GM23338 (cell line): ENCODE data around the gene ENTR1. TPM values are rescaled to one million over a fixed set of nuclear protein-coding genes. Genes with fewer than 3 reads are reported as not detected.
"Not testable (repeated sequence)": the region's sequence is repeated elsewhere in the genome, so short reads cannot be mapped to it uniquely, and the experiment has no call there.

Source experiments
- ATAC-seq: fragments of 200-7000 bp; cut with Tn5 transposase; 3 replicates; pipeline ENCODE4 v1.9.1; 2020
- DNase-seq: peaks from one replicate; pipeline ENCODE4 v3.0.0-alpha.2; 2015; ENCODE audit warnings: low spot score
- H2AFZ ChIP-seq: fragments of 200-600 bp; sonication (generic); 2 replicates; pipeline ENCODE4 v1.8.0; 2016; ENCODE audit warnings: antibody characterized with exemption, mild to moderate bottlenecking, moderate library complexity
- H3F3A ChIP-seq: fragments of 200-600 bp; sonication (generic); replicated peaks from 2 replicates; pipeline ENCODE4 v1.8.0; 2017; ENCODE audit warnings: antibody characterized with exemption, mixed run types, low read depth
- H3K27ac ChIP-seq: fragments of 200-600 bp; sonication (generic); 2 replicates; pipeline ENCODE4 v1.6.1; 2016; ENCODE audit warnings: low read depth
- H3K27me3 ChIP-seq: fragments of 200-600 bp; sonication (generic); 2 replicates; pipeline ENCODE4 v1.8.0; 2016; ENCODE audit warnings: mild to moderate bottlenecking, mixed run types, moderate library complexity; ENCODE audit not compliant: insufficient read depth
- H3K36me3 ChIP-seq: fragments of 200-600 bp; sonication (generic); 2 replicates; pipeline ENCODE4 v1.8.0; 2016; ENCODE audit warnings: mild to moderate bottlenecking; ENCODE audit not compliant: insufficient read depth
- H3K4me1 ChIP-seq: fragments of 200-600 bp; sonication (generic); 2 replicates; pipeline ENCODE4 v1.8.0; 2016; ENCODE audit warnings: mild to moderate bottlenecking, moderate library complexity; ENCODE audit not compliant: insufficient read depth
- H3K4me2 ChIP-seq: fragments of 200-600 bp; sonication (generic); 2 replicates; pipeline ENCODE4 v1.7.1; 2017; ENCODE audit warnings: mixed run types
- H3K4me3 ChIP-seq: fragments of 200-600 bp; sonication (generic); 2 replicates; pipeline ENCODE4 v1.6.1; 2016; ENCODE audit warnings: mixed run types
- H3K79me2 ChIP-seq: fragments of 200-600 bp; sonication (generic); replicated peaks from 2 replicates; pipeline ENCODE4 v1.8.0; 2017; ENCODE audit warnings: mild to moderate bottlenecking; ENCODE audit not compliant: insufficient read depth
- H3K9me2 ChIP-seq: fragments of 200-600 bp; sonication (generic); 2 replicates; pipeline ENCODE4 v1.8.0; 2017; ENCODE audit not compliant: insufficient read depth
- H4K20me1 ChIP-seq: fragments of 200-600 bp; sonication (generic); replicated peaks from 2 replicates; pipeline ENCODE4 v1.8.0; 2017; ENCODE audit warnings: mild to moderate bottlenecking; ENCODE audit not compliant: insufficient read depth
- H3K27ac Mint-ChIP-seq: 2 replicates; pipeline ENCODE4 v1.8.0; 2020; ENCODE audit warnings: inconsistent platforms, mild to moderate bottlenecking, moderate library complexity, mixed read lengths
- H3K27me3 Mint-ChIP-seq: 3 replicates; pipeline ENCODE4 v1.8.0; 2022; ENCODE audit warnings: low read depth, mild to moderate bottlenecking, moderate library complexity, mixed read lengths, inconsistent platforms; ENCODE audit not compliant: insufficient read depth, poor library complexity
- H3K36me3 Mint-ChIP-seq: 3 replicates; pipeline ENCODE4 v1.8.0; 2021; ENCODE audit warnings: low read depth, mild to moderate bottlenecking, inconsistent platforms, moderate library complexity, mixed read lengths
- H3K4me1 Mint-ChIP-seq: 3 replicates; pipeline ENCODE4 v1.8.0; 2020; ENCODE audit warnings: mild to moderate bottlenecking, inconsistent platforms, mixed read lengths
- H3K4me3 Mint-ChIP-seq: 3 replicates; pipeline ENCODE4 v1.8.0; 2021; ENCODE audit warnings: moderate library complexity, mild to moderate bottlenecking, inconsistent platforms, mixed read lengths
- H3K9me3 Mint-ChIP-seq: 3 replicates; pipeline ENCODE4 v1.8.0; 2020; ENCODE audit warnings: moderate library complexity, mild to moderate bottlenecking, inconsistent platforms, mixed read lengths
- polyA plus RNA-seq: library from polyadenylated mRNA; unstranded; fragments of >200 nt; fragmentation: Nextera tagmentation; extraction: Ambion mirVana; gene quantifications from 2 replicates; pipeline ENCODE4 v1.2.1, GENCODE V29; 2016
- total RNA-seq: library from RNA; depleted of rRNA; stranded (reverse); fragments of >200 nt; shearing (Covaris generic); gene quantifications from 2 replicates; pipeline ENCODE4 v1.2.3, GENCODE V29; 2014
- TF ChIP-seq, protein P1 (sequence below): fragments of 250-450 bp; sonication (Bioruptor Pico); IDR thresholded peaks from 2 replicates; pipeline ENCODE4 v1.5.0; 2020; ENCODE audit warnings: mild to moderate bottlenecking, moderate library complexity
- TF ChIP-seq, protein P2 (sequence below): IDR thresholded peaks from 2 replicates; pipeline ENCODE4 v1.6.1; 2016; ENCODE audit warnings: antibody characterized with exemption

The ENTR1 gene
- total and polyA plus RNA-seq, 2 experiments from 2014 or later, result 25.6 to 91.9 TPM

DNA sequence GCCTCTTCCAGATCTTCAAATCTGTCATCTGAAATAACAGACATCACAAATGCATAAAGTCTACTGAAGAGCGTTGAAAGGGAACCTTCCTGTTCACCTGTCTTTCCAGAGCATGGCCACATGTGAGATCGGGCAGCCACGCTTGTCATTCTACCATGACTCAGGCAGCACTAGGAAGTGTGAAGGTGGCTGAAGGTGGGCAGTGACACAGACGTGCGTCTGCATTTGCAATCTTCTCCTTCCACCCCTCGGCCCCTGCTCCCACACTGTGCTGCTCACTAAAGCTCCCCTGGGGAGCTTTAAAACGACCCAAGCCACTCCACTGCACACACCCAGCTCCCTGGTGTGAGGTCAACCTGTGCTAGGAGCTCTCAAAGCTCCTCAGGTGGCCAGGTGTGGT, 2.5 kb downstream of the ENTR1 start (continued):
- TF ChIP-seq, protein P1, sequence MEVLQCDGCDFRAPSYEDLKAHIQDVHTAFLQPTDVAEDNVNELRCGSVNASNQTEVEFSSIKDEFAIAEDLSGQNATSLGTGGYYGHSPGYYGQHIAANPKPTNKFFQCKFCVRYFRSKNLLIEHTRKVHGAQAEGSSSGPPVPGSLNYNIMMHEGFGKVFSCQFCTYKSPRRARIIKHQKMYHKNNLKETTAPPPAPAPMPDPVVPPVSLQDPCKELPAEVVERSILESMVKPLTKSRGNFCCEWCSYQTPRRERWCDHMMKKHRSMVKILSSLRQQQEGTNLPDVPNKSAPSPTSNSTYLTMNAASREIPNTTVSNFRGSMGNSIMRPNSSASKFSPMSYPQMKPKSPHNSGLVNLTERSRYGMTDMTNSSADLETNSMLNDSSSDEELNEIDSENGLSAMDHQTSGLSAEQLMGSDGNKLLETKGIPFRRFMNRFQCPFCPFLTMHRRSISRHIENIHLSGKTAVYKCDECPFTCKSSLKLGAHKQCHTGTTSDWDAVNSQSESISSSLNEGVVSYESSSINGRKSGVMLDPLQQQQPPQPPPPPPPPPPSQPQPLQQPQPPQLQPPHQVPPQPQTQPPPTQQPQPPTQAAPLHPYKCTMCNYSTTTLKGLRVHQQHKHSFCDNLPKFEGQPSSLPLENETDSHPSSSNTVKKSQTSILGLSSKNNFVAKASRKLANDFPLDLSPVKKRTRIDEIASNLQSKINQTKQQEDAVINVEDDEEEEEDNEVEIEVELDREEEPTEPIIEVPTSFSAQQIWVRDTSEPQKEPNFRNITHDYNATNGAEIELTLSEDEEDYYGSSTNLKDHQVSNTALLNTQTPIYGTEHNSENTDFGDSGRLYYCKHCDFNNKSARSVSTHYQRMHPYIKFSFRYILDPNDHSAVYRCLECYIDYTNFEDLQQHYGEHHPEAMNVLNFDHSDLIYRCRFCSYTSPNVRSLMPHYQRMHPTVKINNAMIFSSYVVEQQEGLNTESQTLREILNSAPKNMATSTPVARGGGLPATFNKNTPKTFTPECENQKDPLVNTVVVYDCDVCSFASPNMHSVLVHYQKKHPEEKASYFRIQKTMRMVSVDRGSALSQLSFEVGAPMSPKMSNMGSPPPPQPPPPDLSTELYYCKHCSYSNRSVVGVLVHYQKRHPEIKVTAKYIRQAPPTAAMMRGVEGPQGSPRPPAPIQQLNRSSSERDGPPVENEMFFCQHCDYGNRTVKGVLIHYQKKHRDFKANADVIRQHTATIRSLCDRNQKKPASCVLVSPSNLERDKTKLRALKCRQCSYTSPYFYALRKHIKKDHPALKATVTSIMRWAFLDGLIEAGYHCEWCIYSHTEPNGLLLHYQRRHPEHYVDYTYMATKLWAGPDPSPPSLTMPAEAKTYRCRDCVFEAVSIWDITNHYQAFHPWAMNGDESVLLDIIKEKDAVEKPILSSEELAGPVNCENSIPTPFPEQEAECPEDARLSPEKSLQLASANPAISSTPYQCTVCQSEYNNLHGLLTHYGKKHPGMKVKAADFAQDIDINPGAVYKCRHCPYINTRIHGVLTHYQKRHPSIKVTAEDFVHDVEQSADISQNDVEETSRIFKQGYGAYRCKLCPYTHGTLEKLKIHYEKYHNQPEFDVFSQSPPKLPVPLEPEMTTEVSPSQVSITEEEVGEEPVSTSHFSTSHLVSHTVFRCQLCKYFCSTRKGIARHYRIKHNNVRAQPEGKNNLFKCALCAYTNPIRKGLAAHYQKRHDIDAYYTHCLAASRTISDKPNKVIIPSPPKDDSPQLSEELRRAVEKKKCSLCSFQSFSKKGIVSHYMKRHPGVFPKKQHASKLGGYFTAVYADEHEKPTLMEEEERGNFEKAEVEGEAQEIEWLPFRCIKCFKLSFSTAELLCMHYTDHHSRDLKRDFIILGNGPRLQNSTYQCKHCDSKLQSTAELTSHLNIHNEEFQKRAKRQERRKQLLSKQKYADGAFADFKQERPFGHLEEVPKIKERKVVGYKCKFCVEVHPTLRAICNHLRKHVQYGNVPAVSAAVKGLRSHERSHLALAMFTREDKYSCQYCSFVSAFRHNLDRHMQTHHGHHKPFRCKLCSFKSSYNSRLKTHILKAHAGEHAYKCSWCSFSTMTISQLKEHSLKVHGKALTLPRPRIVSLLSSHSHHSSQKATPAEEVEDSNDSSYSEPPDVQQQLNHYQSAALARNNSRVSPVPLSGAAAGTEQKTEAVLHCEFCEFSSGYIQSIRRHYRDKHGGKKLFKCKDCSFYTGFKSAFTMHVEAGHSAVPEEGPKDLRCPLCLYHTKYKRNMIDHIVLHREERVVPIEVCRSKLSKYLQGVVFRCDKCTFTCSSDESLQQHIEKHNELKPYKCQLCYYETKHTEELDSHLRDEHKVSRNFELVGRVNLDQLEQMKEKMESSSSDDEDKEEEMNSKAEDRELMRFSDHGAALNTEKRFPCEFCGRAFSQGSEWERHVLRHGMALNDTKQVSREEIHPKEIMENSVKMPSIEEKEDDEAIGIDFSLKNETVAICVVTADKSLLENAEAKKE, result no peak
- TF ChIP-seq, protein P2, sequence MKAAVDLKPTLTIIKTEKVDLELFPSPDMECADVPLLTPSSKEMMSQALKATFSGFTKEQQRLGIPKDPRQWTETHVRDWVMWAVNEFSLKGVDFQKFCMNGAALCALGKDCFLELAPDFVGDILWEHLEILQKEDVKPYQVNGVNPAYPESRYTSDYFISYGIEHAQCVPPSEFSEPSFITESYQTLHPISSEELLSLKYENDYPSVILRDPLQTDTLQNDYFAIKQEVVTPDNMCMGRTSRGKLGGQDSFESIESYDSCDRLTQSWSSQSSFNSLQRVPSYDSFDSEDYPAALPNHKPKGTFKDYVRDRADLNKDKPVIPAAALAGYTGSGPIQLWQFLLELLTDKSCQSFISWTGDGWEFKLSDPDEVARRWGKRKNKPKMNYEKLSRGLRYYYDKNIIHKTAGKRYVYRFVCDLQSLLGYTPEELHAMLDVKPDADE, result no peak

DNA sequence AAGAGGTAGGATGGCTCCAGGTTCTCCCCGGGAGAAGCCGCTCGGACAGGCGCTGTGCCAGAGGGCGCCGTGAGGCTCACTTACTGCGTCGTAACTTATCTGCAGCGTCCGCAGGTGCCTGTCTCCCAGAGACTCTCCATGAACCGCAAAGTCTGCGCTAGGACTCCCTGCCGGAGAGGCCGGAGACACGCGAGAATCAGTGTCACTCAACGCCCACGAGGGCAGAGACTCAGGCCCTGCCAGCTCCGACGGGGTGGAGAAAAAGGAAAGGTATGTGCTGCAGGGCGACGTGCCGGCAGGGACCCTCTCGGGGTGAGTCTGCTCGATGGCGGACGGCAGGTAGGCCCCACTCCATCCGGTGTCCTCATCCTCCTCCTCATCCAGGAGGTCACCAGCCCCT, 3.4 kb downstream of the ENTR1 start:
- Histone ChIP-seq H3F3A (peaks cover 17% of the 10 kb centered on the region), H3K79me2 (peaks cover 41% of the 10 kb centered on the region), H4K20me1 (peaks cover 17% of the 10 kb centered on the region), H3K36me3 (peaks cover 29% of the 10 kb centered on the region), H3K4me1 (peaks cover 17% of the 10 kb centered on the region; the same call in 1 of the 2 replicates)
- not testable (repeated sequence) for H3K27ac Mint-ChIP-seq, ATAC-seq, H2AFZ ChIP-seq, H3K27ac ChIP-seq, H3K9me3 Mint-ChIP-seq, H3K4me2 ChIP-seq, H3K9me2 ChIP-seq, H3K4me3 ChIP-seq, H3K27me3 ChIP-seq, DNase-seq, H3K4me3 Mint-ChIP-seq
- Mint-ChIP-seq H3K4me1 (peaks cover 20% of the 10 kb centered on the region), H3K27me3 (peaks cover 20% of the 10 kb centered on the region), H3K36me3 (peaks cover 68% of the 10 kb centered on the region)

DNA sequence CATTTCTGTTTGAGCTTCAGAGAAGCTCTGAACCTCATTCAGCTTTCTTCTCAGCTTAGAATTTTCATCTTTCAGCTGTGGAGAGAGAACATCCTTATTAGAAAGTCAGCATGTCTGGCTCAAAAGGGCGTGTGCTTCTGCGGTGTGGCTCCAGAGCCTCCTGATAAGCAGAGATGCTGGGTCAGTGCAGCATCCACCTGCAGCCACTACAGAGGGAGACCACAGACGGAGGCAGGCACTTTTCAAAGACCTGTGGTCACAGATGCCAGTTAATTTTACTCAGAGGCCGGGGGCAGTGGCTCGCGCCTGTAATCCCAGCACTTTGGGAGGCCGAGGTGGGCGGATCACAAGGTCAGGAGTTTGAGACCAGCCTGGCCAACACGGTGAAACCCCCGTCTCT, 4.5 kb downstream of the ENTR1 start:
- not testable (repeated sequence) for ATAC-seq, H4K20me1 ChIP-seq, DNase-seq, H3K9me2 ChIP-seq, H3K4me3 Mint-ChIP-seq, H3K27me3 ChIP-seq, H3K4me3 ChIP-seq, H3K9me3 Mint-ChIP-seq, H2AFZ ChIP-seq, H3K4me2 ChIP-seq, H3K27ac Mint-ChIP-seq
- Histone ChIP-seq H3K36me3 (peaks cover 25% of the 10 kb centered on the region), H3K27ac (peak overlapping the region; percentile 32; the same call in 1 of the 2 replicates), H3F3A (peaks cover 22% of the 10 kb centered on the region), H3K4me1 (peaks cover 10% of the 10 kb centered on the region; the same call in 1 of the 2 replicates), H3K79me2 (peaks cover 29% of the 10 kb centered on the region)
- Mint-ChIP-seq H3K36me3 (peaks cover 69% of the 10 kb centered on the region), H3K27me3 (peaks cover 20% of the 10 kb centered on the region), H3K4me1 (peaks cover 14% of the 10 kb centered on the region)
